Stimulated activated CD4-positive, alpha-beta T cell treated with anti-CD3 and anti-CD28 coated beads, TNF-alpha, amount 100 ng/mL, for 24 hours (primary cell): Measurements from ENCODE around the gene OR51G1.
"Not testable (repeated sequence)": the region's sequence is repeated elsewhere in the genome, so short reads cannot be mapped to it uniquely, and the experiment has no call there.

Experiments used
- DNase-seq, 3 experiments: peaks; one replicate each; pipeline ENCODE4 v3.0.0-alpha.2; 2020; ENCODE audit warnings: low read depth in 3 of 3

The OR51G1 gene

GRCh38 chr11:4924239-4924638 lies at the start of gene OR51G1:
Gene OR51G1, minus strand, starts transcription at chr11:4924339. Its CDS starts 0 bp downstream, at chr11:4924339.
- DNase-seq = no peak

GRCh38 chr11:4962816-4963215 lies 38.7 kb upstream of the OR51G1 start:
- no peak for DNase-seq

GRCh38 chr11:4960877-4961276 lies 36.7 kb upstream of the OR51G1 start:
- no peak for DNase-seq

- no peak for DNase-seq
Observed at GRCh38 chr11:4957396-4957795, 33.3 kb upstream of the OR51G1 start.

- DNase-seq = not testable (repeated sequence)
Observed at GRCh38 chr11:4955613-4956012, 31.5 kb upstream of the OR51G1 start, which contains the start of gene OR51A2. Gene OR51A2, minus strand, starts transcription at chr11:4955713. Its CDS starts 0 bp downstream, at chr11:4955713.

GRCh38 chr11:4947505-4947904 lies 23.4 kb upstream of the OR51G1 start, which contains the start of gene OR51A4:
Gene OR51A4, minus strand, starts transcription at chr11:4947605. Its CDS starts 505 bp downstream, at chr11:4947100.
- no peak for DNase-seq

- DNase-seq = no peak
Observed at GRCh38 chr11:4936745-4937144, 12.6 kb upstream of the OR51G1 start.

- no peak for DNase-seq
Observed at GRCh38 chr11:4932751-4933150, 8.6 kb upstream of the OR51G1 start.

- no peak for DNase-seq
Observed at GRCh38 chr11:4926608-4927007, 2.5 kb upstream of the OR51G1 start.

GRCh38 chr11:4922304-4922703 lies 1.8 kb downstream of the OR51G1 start:
- no peak for DNase-seq

GRCh38 chr11:4921796-4922195 lies 2.3 kb downstream of the OR51G1 start:
- DNase-seq = no peak

GRCh38 chr11:4919250-4919649 lies 4.9 kb downstream of the OR51G1 start, which contains the start of gene OR51G2:
Gene OR51G2, minus strand, starts transcription at chr11:4919350. Its CDS starts 3,687 bp downstream, at chr11:4915663.
- DNase-seq = no peak

- no peak for DNase-seq
Observed at GRCh38 chr11:4916581-4916980, 7.6 kb downstream of the OR51G1 start.

- DNase-seq = no peak
Observed at GRCh38 chr11:4903484-4903883, 20.7 kb downstream of the OR51G1 start, which contains the start of gene OR51A7. Gene OR51A7, plus strand, starts transcription at chr11:4903783. Its CDS starts 3,587 bp downstream, at chr11:4907370.

- DNase-seq = no peak
Observed at GRCh38 chr11:4891996-4892640, 32.0 kb downstream of the OR51G1 start.

- DNase-seq = no peak
Observed at GRCh38 chr11:4890279-4890678, 33.9 kb downstream of the OR51G1 start.

- DNase-seq = no peak
Observed at GRCh38 chr11:4887591-4887990, 36.5 kb downstream of the OR51G1 start.

- no peak for DNase-seq
Observed at GRCh38 chr11:4886186-4886585, 38.0 kb downstream of the OR51G1 start.

GRCh38 chr11:4884361-4884760 lies 39.8 kb downstream of the OR51G1 start:
- DNase-seq = no peak

- no peak for DNase-seq
Observed at GRCh38 chr11:4882543-4882942, 41.6 kb downstream of the OR51G1 start.

- DNase-seq = no peak
Observed at GRCh38 chr11:4881860-4882500, 42.2 kb downstream of the OR51G1 start, which contains the start of gene OR51T1. Gene OR51T1, plus strand, starts transcription at chr11:4881900. Its CDS starts 0 bp downstream, at chr11:4881900.

GRCh38 chr11:4881188-4881587 lies 43.0 kb downstream of the OR51G1 start:
- DNase-seq = no peak
